K562 (cell line): ENCODE results near the gene FBXW2. TPM values are rescaled to one million over a fixed set of nuclear protein-coding genes. Genes with fewer than 3 reads are reported as not detected.

Experiments
- AFF4 ChIP-seq: sonication (generic); formaldehyde crosslinking; IDR thresholded peaks from 2 replicates; pipeline ENCODE4 v1.8.0; 2023; ENCODE audit warnings: mild to moderate bottlenecking, missing genetic modification reagents
- ARID1B ChIP-seq: fragments of 450-650 bp; IDR thresholded peaks from 2 replicates; pipeline ENCODE4 v1.6.1; 2016; ENCODE audit warnings: antibody characterized with exemption, mild to moderate bottlenecking, inconsistent platforms
- ARNT ChIP-seq, 2 experiments: fragments of 450-650 bp; IDR thresholded peaks; 2 replicates each; pipeline ENCODE4 v1.6.1; 2016; ENCODE audit warnings: mild to moderate bottlenecking in 1 of 2
- ATF6 ChIP-seq: sonication (generic); formaldehyde crosslinking; IDR thresholded peaks from 2 replicates; pipeline ENCODE4 v1.4.0; 2020; ENCODE audit warnings: mild to moderate bottlenecking, missing genetic modification reagents
- E2F5 ChIP-seq: sonication (generic); formaldehyde crosslinking; IDR thresholded peaks from 2 replicates; pipeline ENCODE4 v1.8.0; 2022; ENCODE audit warnings: mild to moderate bottlenecking, missing genetic modification reagents
- FOXJ3 ChIP-seq: sonication (generic); formaldehyde crosslinking; IDR thresholded peaks from 2 replicates; pipeline ENCODE4 v1.4.0; 2020; ENCODE audit warnings: mild to moderate bottlenecking, missing genetic modification reagents
- ID3 ChIP-seq, 2 experiments: fragments of 250-450 bp in 1 of 2; fragments of 450-650 bp in 1 of 2; sonication (Bioruptor Pico) in 1 of 2; IDR thresholded peaks; 2 replicates each; pipeline versions ENCODE4 v1.6.1 to v1.8.0; 2016 to 2021; ENCODE audit warnings: mild to moderate bottlenecking in 2 of 2, moderate library complexity in 2 of 2, missing compliant biosample characterization in 1 of 2, missing genetic modification characterization in 1 of 2
- IRF2 ChIP-seq: sonication (generic); formaldehyde crosslinking; IDR thresholded peaks from 2 replicates; pipeline ENCODE4 v1.8.1; 2022; ENCODE audit warnings: mild to moderate bottlenecking, missing genetic modification reagents
- POLR2A ChIP-seq: fragments of 450-650 bp; conservative IDR thresholded peaks from 2 replicates; pipeline ENCODE4 v1.6.1; 2016
- PRDM10 ChIP-seq: fragments of 450-650 bp; IDR thresholded peaks from 2 replicates; pipeline ENCODE4 v1.6.1; 2018; ENCODE audit not compliant: partially characterized antibody
- PRPF4 ChIP-seq: fragments of 200-400 bp; formaldehyde crosslinking; IDR thresholded peaks from one replicate; pipeline ENCODE4 v1.6.1; 2017; ENCODE audit warnings: low read length, low read depth, mild to moderate bottlenecking; ENCODE audit not compliant: insufficient read depth, poor library complexity, severe bottlenecking
- RBM39 ChIP-seq: fragments of 200-400 bp; formaldehyde crosslinking; optimal IDR thresholded peaks from 2 replicates; pipeline ENCODE3; 2018; ENCODE audit warnings: low read depth, low read length
- SP2 ChIP-seq: IDR thresholded peaks from 2 replicates; pipeline ENCODE4 v1.6.1; 2011; ENCODE audit warnings: mild to moderate bottlenecking, low read depth, low read length, moderate library complexity; ENCODE audit not compliant: poor library complexity, severe bottlenecking; ENCODE audit errors: extremely low read depth
- ZNF707 ChIP-seq: fragments of 250-450 bp; sonication (Bioruptor Pico); conservative IDR thresholded peaks from 2 replicates; pipeline ENCODE4 v1.8.0; 2022; ENCODE audit warnings: inconsistent platforms, mild to moderate bottlenecking, moderate library complexity
- ZNF77 ChIP-seq: fragments of 250-450 bp; sonication (Bioruptor Pico); IDR thresholded peaks from 2 replicates; pipeline ENCODE4 v1.5.0; 2020
- polyA plus RNA-seq, 8 experiments: library from polyadenylated mRNA; depleted of rRNA in 4 of 8; stranded (reverse) in 5 of 8; unstranded in 3 of 8; fragments of >200 nt; fragmentation: Nextera tagmentation in 2 of 8; fragmentation: Illumina TruSeq in 1 of 8; extraction: Ambion mirVana in 2 of 8; extraction: Trizol in 1 of 8; gene quantifications; 2 replicates each; pipeline versions ENCODE4 v1.2.1 to v1.2.3, GENCODE V29; 2011 to 2014; ENCODE audit warnings: inconsistent platforms in 1 of 8, missing spikeins in 1 of 8
- total RNA-seq, 7 experiments: library from RNA; depleted of rRNA in 6 of 7; stranded (reverse); fragments of >200 nt in 6 of 7; fragmentation: Illumina TruSeq in 2 of 7; extraction: Trizol in 2 of 7; gene quantifications; 2 replicates each; pipeline versions ENCODE4 v1.2.1 to v1.2.3, GENCODE V29; 2011 to 2021; ENCODE audit warnings: low replicate concordance in 1 of 7

Gene FBXW2
- total and polyA plus RNA-seq, 9 of the 15 experiments (the other 6 are each of a cell fraction or from before 2014, with no cell fraction given), result 2.5 to 57.8 (median 28.1) TPM

- TF ChIP-seq AFF4 (0 out of 2 replicates have a peak, but pooled peaks have one; percentile 66), RBM39 (no peak), ZNF77 (no peak), ATF6 (CRISPR knock-in tag) (0 out of 2 replicates have a peak, but pooled peaks have one; percentile 40), ID3 (CRISPR knock-in tag; IDR thresholded peaks at IDR 0.05) (no peak), ID3 (tag; IDR thresholded peaks at IDR 0.05) (no peak), PRDM10 (peak; percentile 49), ARID1B (peak; percentile 59), SP2 (no peak), PRPF4 (peak; percentile 59), IRF2 (no peak), ZNF707 (CRISPR knock-in tag) (no peak), FOXJ3 (CRISPR knock-in tag) (no peak), ARNT (IDR thresholded peaks at IDR 0.05) (peak in 1 of 2 experiments; percentile 83; a peak in 2 of 4 replicates), E2F5 (CRISPR knock-in tag) (no peak; the same call in 1 of the 2 replicates), POLR2A (peak; percentile 99)
Measured at GRCh38 chr9:120792898-120793765, at the start of gene FBXW2 (continued).
